PC-3 (cell line): ENCODE measurements around the gene CELSR2. TPM values are rescaled to one million over a fixed set of nuclear protein-coding genes. Genes with fewer than 3 reads are reported as not detected.

Source experiments
- ATAC-seq: fragments of 200-7000 bp; cut with Tn5 transposase; 2 replicates; pipeline ENCODE4 v1.9.1; 2020; ENCODE audit warnings: mild to moderate bottlenecking, moderate library complexity
- Bru-seq: library from RNA; stranded (reverse); fragments of 400-500 nt; gene quantifications from one replicate; lab custom pipeline; 2021; lab: Mats Ljungman, UMichigan
- BruChase-seq, 2 experiments: library from RNA; stranded (reverse); fragments of 400-500 nt; gene quantifications; one replicate each; lab custom pipeline; 2021; lab: Mats Ljungman, UMichigan
- BruUV-seq: library from RNA; stranded (reverse); fragments of 400-500 nt; replicated peaks from 2 replicates; lab custom pipeline; 2021; lab: Mats Ljungman, UMichigan
- CTCF ChIA-PET: fragments of 300-600 bp; sonication (Branson Sonifier 250); formaldehyde crosslinking; loops from one replicate; lab custom pipeline; 2022; ENCODE audit warnings: antibody characterized with exemption; lab: Charles Lee
- POLR2A ChIA-PET: fragments of 300-600 bp; sonication (Branson Sonifier 250); formaldehyde crosslinking; loops from one replicate; lab custom pipeline; 2022; ENCODE audit warnings: antibody characterized with exemption; ENCODE audit not compliant: unreplicated experiment; lab: Charles Lee
- DNase-seq: peaks from one replicate; pipeline ENCODE4 v3.0.0-alpha.2; 2015
- H2AFZ ChIP-seq: fragments of 300-600 bp; sonication (generic); 2 replicates; pipeline ENCODE4 v1.6.0; 2016; ENCODE audit warnings: antibody characterized with exemption, low read length
- H3F3A ChIP-seq: fragments of 300-600 bp; sonication (generic); one replicate; pipeline ENCODE4 v1.6.0; 2017; ENCODE audit warnings: antibody characterized with exemption, low read length, control low read depth, mild to moderate bottlenecking; ENCODE audit not compliant: unreplicated experiment
- H3K27ac ChIP-seq: fragments of 300-600 bp; sonication (generic); 2 replicates; pipeline ENCODE4 v1.5.1; 2016; ENCODE audit warnings: mild to moderate bottlenecking, low read length
- H3K27me3 ChIP-seq: fragments of 300-600 bp; sonication (generic); 2 replicates; pipeline ENCODE4 v1.6.1; 2016; ENCODE audit warnings: low read length, mixed read lengths
- H3K36me3 ChIP-seq: fragments of 300-600 bp; sonication (generic); 2 replicates; pipeline ENCODE4 v1.6.1; 2016; ENCODE audit warnings: low read depth, mixed run types, low read length, mixed read lengths
- H3K4me1 ChIP-seq: fragments of 300-600 bp; sonication (generic); 2 replicates; pipeline ENCODE4 v1.5.1; 2016; ENCODE audit warnings: low read length; ENCODE audit not compliant: insufficient read depth
- H3K4me2 ChIP-seq: fragments of 300-600 bp; sonication (generic); 2 replicates; pipeline ENCODE4 v1.6.0; 2016; ENCODE audit warnings: low read length
- H3K4me3 ChIP-seq: fragments of 300-600 bp; sonication (generic); 2 replicates; pipeline ENCODE4 v1.5.1; 2016; ENCODE audit warnings: mild to moderate bottlenecking, low read length, mixed read lengths
- H3K79me2 ChIP-seq: fragments of 300-600 bp; sonication (generic); 2 replicates; pipeline ENCODE4 v1.6.1; 2017; ENCODE audit warnings: low read length, mixed read lengths
- H3K9ac ChIP-seq: fragments of 300-600 bp; sonication (generic); 2 replicates; pipeline ENCODE4 v1.6.0; 2016; ENCODE audit warnings: mild to moderate bottlenecking, low read length
- H3K9me2 ChIP-seq: fragments of 300-600 bp; sonication (generic); replicated peaks from 2 replicates; pipeline ENCODE4 v1.6.1; 2016; ENCODE audit warnings: mixed run types, low read length, mixed read lengths
- H3K9me3 ChIP-seq: fragments of 300-600 bp; sonication (generic); 2 replicates; pipeline ENCODE4 v1.6.1; 2016; ENCODE audit warnings: low read length, mixed read lengths
- H4K20me1 ChIP-seq: fragments of 300-600 bp; sonication (generic); 2 replicates; pipeline ENCODE4 v1.6.1; 2016; ENCODE audit warnings: low read length, mixed read lengths
- EZH2 ChIP-seq: fragments of 300-600 bp; sonication (generic); IDR thresholded peaks from one replicate; pipeline ENCODE4 v1.6.1; 2017; ENCODE audit warnings: antibody characterized with exemption, mild to moderate bottlenecking, low read length; ENCODE audit not compliant: unreplicated experiment
- EZH2phosphoT487 ChIP-seq: fragments of 300-600 bp; sonication (generic); IDR thresholded peaks from 2 replicates; pipeline ENCODE4 v1.6.1; 2018; ENCODE audit warnings: mild to moderate bottlenecking, antibody characterized with exemption, low read length, borderline replicate concordance
- intact Hi-C: fragments of 100-400 bp; cut with micrococcal nuclease; formaldehyde crosslinking; loops from 2 replicates; pipeline ENCODE4 v1.9.0; 2023
- long read RNA-seq: library from polyadenylated mRNA; unstranded; transcript quantifications from one replicate; pipeline ENCODE4 v2.0.0, GENCODE V29; 2021; ENCODE audit not compliant: unreplicated experiment
- total RNA-seq: library from RNA; depleted of rRNA; stranded (reverse); fragments of >200 nt; gene quantifications from 2 replicates; pipeline ENCODE4 v1.2.3, GENCODE V29; 2014; rRNA removed
- TF ChIP-seq, protein P1 (sequence below): fragments of 300-600 bp; sonication (generic); conservative IDR thresholded peaks from 2 replicates; pipeline ENCODE4 v1.5.1; 2017; ENCODE audit warnings: antibody characterized with exemption, low read depth, mild to moderate bottlenecking, low read length

CELSR2 gene
- 3.6 and 6.4 TPM in 2 replicates for total RNA-seq
- Bru-seq, nascent RNA, result percentile 46 among the genes with signal in this experiment
- BruChase-seq, experiment 1, labeled RNA remaining after a 6-hour chase, result percentile 60 among the genes with signal in this experiment
- BruChase-seq, experiment 2, labeled RNA remaining after a 2-hour chase, result percentile 53 among the genes with signal in this experiment
- long read RNA-seq, partial matches to known transcripts, result 10 of 14 reads
- long read RNA-seq, other reads (novel, unspliced or antisense), result 4 of 14 reads

DNA sequence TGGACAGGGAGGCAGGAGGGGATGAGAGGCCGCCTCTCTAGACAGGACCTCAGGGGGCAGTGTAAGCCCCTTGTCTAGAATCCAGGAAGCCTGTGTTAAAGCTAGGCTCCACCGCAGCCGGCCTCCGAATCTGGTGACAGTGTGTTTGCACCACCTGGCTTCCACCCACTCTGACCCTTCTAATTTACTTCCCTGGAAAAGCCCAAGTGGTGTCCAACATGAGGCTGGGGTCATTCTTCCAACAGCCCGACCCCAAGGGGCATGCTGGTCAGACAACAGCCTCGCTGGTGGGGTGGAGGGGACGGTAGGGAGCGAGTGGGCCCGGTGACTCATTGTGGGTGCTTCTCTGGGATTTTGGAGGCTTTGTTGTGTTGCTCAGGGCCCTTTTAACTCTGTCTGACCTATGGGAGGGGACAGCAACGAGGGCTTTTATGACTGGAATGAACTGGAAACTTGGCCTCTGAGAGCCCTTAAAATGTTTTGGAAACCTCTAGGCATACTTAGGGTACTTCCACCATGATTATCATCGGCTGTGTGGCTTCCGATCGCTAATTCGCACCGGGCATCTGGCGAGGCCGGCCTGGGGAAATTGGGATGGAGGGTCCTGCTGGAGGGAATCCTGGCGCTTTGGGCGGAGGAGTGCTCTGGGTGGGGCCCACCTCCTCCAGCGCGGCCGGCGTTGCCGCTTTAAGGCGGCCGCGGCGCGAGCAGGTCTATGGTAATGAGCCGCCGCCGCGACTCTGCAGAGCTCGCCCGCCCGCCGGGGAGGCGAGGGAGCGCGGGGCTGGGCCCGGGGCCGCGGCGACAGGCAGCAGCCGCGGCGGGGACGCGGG is at the start of gene CELSR2:
TSS of gene CELSR2 (plus strand) at position 743 of the 833 bp plus-strand sequence. CDS start 541 bp downstream, outside the sequence.
- no peaks in the 10 kb centered on the region for H3K36me3 ChIP-seq
- ChIA-PET CTCF (no interaction called here), POLR2A (no interaction called here)
- no peaks in the 10 kb centered on the region for H3K27me3 ChIP-seq
- H3K4me1 ChIP-seq, result peaks cover 8% of the 10 kb centered on the region; the same call in 1 of the 2 replicates
- H3K4me2 ChIP-seq, result peak within 1 kb of the TSS; percentile 83
- ATAC-seq (peak; percentile 95), DNase-seq (peak; percentile 77)
- no peaks in the 10 kb centered on the region for H3F3A ChIP-seq
- H2AFZ ChIP-seq, result peak within 1 kb of the TSS; percentile 72
- H3K79me2 ChIP-seq, result no peaks in the 10 kb centered on the region
- H3K9me3 ChIP-seq, result no peaks in the 10 kb centered on the region
- H3K9ac ChIP-seq, result no peak within 1 kb of the TSS
- H3K4me3 ChIP-seq, result peak within 1 kb of the TSS; percentile 58
- H3K27ac ChIP-seq, result no peak within 1 kb of the TSS
- TF ChIP-seq, protein P1, sequence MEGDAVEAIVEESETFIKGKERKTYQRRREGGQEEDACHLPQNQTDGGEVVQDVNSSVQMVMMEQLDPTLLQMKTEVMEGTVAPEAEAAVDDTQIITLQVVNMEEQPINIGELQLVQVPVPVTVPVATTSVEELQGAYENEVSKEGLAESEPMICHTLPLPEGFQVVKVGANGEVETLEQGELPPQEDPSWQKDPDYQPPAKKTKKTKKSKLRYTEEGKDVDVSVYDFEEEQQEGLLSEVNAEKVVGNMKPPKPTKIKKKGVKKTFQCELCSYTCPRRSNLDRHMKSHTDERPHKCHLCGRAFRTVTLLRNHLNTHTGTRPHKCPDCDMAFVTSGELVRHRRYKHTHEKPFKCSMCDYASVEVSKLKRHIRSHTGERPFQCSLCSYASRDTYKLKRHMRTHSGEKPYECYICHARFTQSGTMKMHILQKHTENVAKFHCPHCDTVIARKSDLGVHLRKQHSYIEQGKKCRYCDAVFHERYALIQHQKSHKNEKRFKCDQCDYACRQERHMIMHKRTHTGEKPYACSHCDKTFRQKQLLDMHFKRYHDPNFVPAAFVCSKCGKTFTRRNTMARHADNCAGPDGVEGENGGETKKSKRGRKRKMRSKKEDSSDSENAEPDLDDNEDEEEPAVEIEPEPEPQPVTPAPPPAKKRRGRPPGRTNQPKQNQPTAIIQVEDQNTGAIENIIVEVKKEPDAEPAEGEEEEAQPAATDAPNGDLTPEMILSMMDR, result no peak
- TF ChIP-seq EZH2 (no peak), EZH2phosphoT487 (no peak)
- H4K20me1 ChIP-seq, result no peaks in the 10 kb centered on the region
- BruUV-seq, result no TSS peak
- no peaks in the 10 kb centered on the region for H3K9me2 ChIP-seq
- intact Hi-C loops, result loop anchor here (1.0 kb wide), 1 partner anchor 8 kb away; no protein-coding TSS in a partner anchor

DNA sequence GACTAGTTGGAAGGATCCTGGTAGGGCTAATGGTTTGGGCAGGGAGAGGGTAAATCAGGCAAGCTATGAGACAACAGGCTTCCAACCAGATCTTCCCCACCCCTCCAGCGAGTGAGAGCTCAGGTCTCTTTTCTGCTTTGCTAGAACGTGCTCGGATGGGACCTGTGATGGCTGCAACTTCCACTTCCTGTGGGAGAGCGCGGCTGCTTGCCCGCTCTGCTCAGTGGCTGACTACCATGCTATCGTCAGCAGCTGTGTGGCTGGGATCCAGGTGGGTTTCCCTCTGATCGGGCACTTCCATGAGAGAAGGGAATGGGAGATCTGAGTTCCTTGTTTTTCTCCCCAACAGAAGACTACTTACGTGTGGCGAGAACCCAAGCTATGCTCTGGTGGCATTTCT is 49.6 kb upstream of the CELSR2 start:
- no peak for TF ChIP-seq EZH2phosphoT487
- TF ChIP-seq, protein P1, result no peak
- no peak for TF ChIP-seq EZH2
- no peaks in the 10 kb centered on the region for H3K79me2 ChIP-seq
- H3K9me2 ChIP-seq, result no peaks in the 10 kb centered on the region
- no peak overlapping the region for H3K4me3 ChIP-seq
- H2AFZ ChIP-seq, result no peak overlapping the region
- no peaks in the 10 kb centered on the region for H3K9me3 ChIP-seq
- no peaks in the 10 kb centered on the region for H4K20me1 ChIP-seq
- no peak for DNase-seq
- H3K27ac ChIP-seq, result no peak overlapping the region
- intact Hi-C loops, result no loop called here
- H3F3A ChIP-seq, result no peaks in the 10 kb centered on the region
- H3K4me1 ChIP-seq, result peaks cover 27% of the 10 kb centered on the region
- H3K9ac ChIP-seq, result no peak overlapping the region
- ATAC-seq, result no peak
- no peaks in the 10 kb centered on the region for H3K27me3 ChIP-seq
- ChIA-PET POLR2A (no interaction called here), CTCF (no interaction called here)
- no peaks in the 10 kb centered on the region for H3K36me3 ChIP-seq
- no TSS peak for BruUV-seq
- no peak overlapping the region for H3K4me2 ChIP-seq
